ENCODE results near the gene AKAP13.

GRCh38 chr15:85557385-85557784 lies 177.0 kb downstream of the AKAP13 start:
- no peak for TF ChIP-seq TAF1 (IDR thresholded peaks at IDR 0.05; ENCODE audit: low read depth)
- no peak for TF ChIP-seq MAX (IDR thresholded peaks at IDR 0.05)
- no peak for TF ChIP-seq NFIC (IDR thresholded peaks at IDR 0.05)
- TF ChIP-seq CEBPB (IDR thresholded peaks at IDR 0.05) = no peak
- TF ChIP-seq TEAD4 (IDR thresholded peaks at IDR 0.05) = no peak
- no peak for TF ChIP-seq CREB1 (IDR thresholded peaks at IDR 0.05; ENCODE audit: low read depth)
- TF ChIP-seq FOXM1 (IDR thresholded peaks at IDR 0.05; ENCODE audit: borderline replicate concordance, low read depth) = no peak
- no peak for TF ChIP-seq EGR1 (IDR thresholded peaks at IDR 0.05)
